PC-9 (cell line): Measurements from ENCODE around the gene LAPTM5. TPM values are rescaled to one million over a fixed set of nuclear protein-coding genes. Genes with fewer than 3 reads are reported as not detected.

Experiments
- Bru-seq: library from RNA; stranded (reverse); fragments of 400-500 nt; gene quantifications from one replicate; lab custom pipeline; 2021; lab: Mats Ljungman, UMichigan
- BruChase-seq, 2 experiments: library from RNA; stranded (reverse); fragments of 400-500 nt; gene quantifications; one replicate each; lab custom pipeline; 2021; lab: Mats Ljungman, UMichigan
- BruUV-seq: library from RNA; stranded (reverse); fragments of 400-500 nt; replicated peaks from 2 replicates; lab custom pipeline; 2021; lab: Mats Ljungman, UMichigan
- CTCF ChIA-PET: fragments of 300-600 bp; sonication (Branson Sonifier 250); formaldehyde crosslinking; loops from one replicate; lab custom pipeline; 2022; ENCODE audit warnings: antibody characterized with exemption; lab: Charles Lee
- POLR2A ChIA-PET: fragments of 300-600 bp; sonication (Branson Sonifier 250); formaldehyde crosslinking; loops from one replicate; lab custom pipeline; 2022; ENCODE audit warnings: antibody characterized with exemption; ENCODE audit not compliant: unreplicated experiment; lab: Charles Lee
- DNase-seq, 2 experiments: peaks; one replicate each; pipeline versions ENCODE4 v3.0.0 to v3.0.0-alpha.2; 2015 to 2022; ENCODE audit warnings: mixed read lengths in 1 of 2
- H2AFZ ChIP-seq: fragments of 200-600 bp; sonication (generic); 2 replicates; pipeline ENCODE4 v1.8.1; 2017; ENCODE audit warnings: antibody characterized with exemption
- H3F3A ChIP-seq: fragments of 200-600 bp; sonication (generic); 2 replicates; pipeline ENCODE4 v1.8.1; 2017; ENCODE audit warnings: antibody characterized with exemption, mild to moderate bottlenecking, low read depth; ENCODE audit not compliant: insufficient read depth
- H3K27ac ChIP-seq: fragments of 200-600 bp; sonication (generic); 2 replicates; pipeline ENCODE4 v1.6.1; 2016; ENCODE audit warnings: mixed run types
- H3K27me3 ChIP-seq: fragments of 200-600 bp; sonication (generic); 2 replicates; pipeline ENCODE4 v1.6.1; 2016; ENCODE audit warnings: low read depth, mixed run types; ENCODE audit not compliant: insufficient read depth
- H3K36me3 ChIP-seq: fragments of 200-600 bp; sonication (generic); 2 replicates; pipeline ENCODE4 v1.6.1; 2016; ENCODE audit warnings: low read depth, mixed run types
- H3K4me1 ChIP-seq: fragments of 200-600 bp; sonication (generic); replicated peaks from 2 replicates; pipeline ENCODE4 v1.6.1; 2016; ENCODE audit warnings: mixed run types; ENCODE audit not compliant: insufficient read depth
- H3K4me2 ChIP-seq: fragments of 200-600 bp; sonication (generic); 2 replicates; pipeline ENCODE4 v1.6.1; 2017; ENCODE audit warnings: mixed run types
- H3K4me3 ChIP-seq: fragments of 200-600 bp; sonication (generic); 2 replicates; pipeline ENCODE4 v1.6.1; 2016; ENCODE audit warnings: mixed run types
- H3K79me2 ChIP-seq: fragments of 200-600 bp; sonication (generic); 2 replicates; pipeline ENCODE4 v1.6.1; 2017; ENCODE audit warnings: low read depth, mixed run types
- H3K9me2 ChIP-seq: fragments of 200-600 bp; sonication (generic); 2 replicates; pipeline ENCODE4 v1.8.1; 2017; ENCODE audit warnings: mild to moderate bottlenecking; ENCODE audit not compliant: insufficient read depth
- H3K9me3 ChIP-seq: fragments of 200-600 bp; sonication (generic); 2 replicates; pipeline ENCODE4 v1.8.1; 2016; ENCODE audit warnings: low read depth; ENCODE audit not compliant: insufficient read depth
- H4K20me1 ChIP-seq: fragments of 200-600 bp; sonication (generic); 2 replicates; pipeline ENCODE4 v1.8.1; 2017; ENCODE audit not compliant: insufficient read depth
- EZH2 ChIP-seq: fragments of 200-600 bp; sonication (generic); IDR thresholded peaks from 2 replicates; pipeline ENCODE4 v1.8.0; 2017; ENCODE audit warnings: antibody characterized with exemption, low read depth
- intact Hi-C: fragments of 100-400 bp; cut with micrococcal nuclease; formaldehyde crosslinking; loops from one replicate; pipeline ENCODE4 v1.10.0; 2022; ENCODE audit not compliant: unreplicated experiment
- long read RNA-seq: library from polyadenylated mRNA; stranded (forward); transcript quantifications from one replicate; pipeline ENCODE4 v2.0.0, GENCODE V29; 2022
- total RNA-seq: library from RNA; stranded (reverse); gene quantifications from 2 replicates; pipeline ENCODE4 v1.2.3, GENCODE V29; 2021
- TF ChIP-seq, protein P1 (sequence below): fragments of 200-600 bp; sonication (generic); conservative IDR thresholded peaks from 2 replicates; pipeline ENCODE4 v1.6.1; 2017; ENCODE audit warnings: mixed run types, antibody characterized with exemption, mild to moderate bottlenecking, moderate library complexity

Gene LAPTM5, protein sequence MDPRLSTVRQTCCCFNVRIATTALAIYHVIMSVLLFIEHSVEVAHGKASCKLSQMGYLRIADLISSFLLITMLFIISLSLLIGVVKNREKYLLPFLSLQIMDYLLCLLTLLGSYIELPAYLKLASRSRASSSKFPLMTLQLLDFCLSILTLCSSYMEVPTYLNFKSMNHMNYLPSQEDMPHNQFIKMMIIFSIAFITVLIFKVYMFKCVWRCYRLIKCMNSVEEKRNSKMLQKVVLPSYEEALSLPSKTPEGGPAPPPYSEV
- total RNA-seq: 4.0 and 5.0 TPM in 2 replicates
- Bru-seq, nascent RNA: percentile 27 among the genes with signal in this experiment
- percentile 14 among the genes with signal in this experiment for BruChase-seq, experiment 1, labeled RNA remaining after a 2-hour chase
- BruChase-seq, experiment 2, labeled RNA remaining after a 6-hour chase: percentile 35 among the genes with signal in this experiment
- long read RNA-seq, transcript LAPTM5-201 (8 exons, 2,223 nt): major isoform, 7 of 14 reads
- long read RNA-seq, partial matches to known transcripts: 0 of 14 reads
- long read RNA-seq, other reads (novel, unspliced or antisense): 7 of 14 reads

DNA sequence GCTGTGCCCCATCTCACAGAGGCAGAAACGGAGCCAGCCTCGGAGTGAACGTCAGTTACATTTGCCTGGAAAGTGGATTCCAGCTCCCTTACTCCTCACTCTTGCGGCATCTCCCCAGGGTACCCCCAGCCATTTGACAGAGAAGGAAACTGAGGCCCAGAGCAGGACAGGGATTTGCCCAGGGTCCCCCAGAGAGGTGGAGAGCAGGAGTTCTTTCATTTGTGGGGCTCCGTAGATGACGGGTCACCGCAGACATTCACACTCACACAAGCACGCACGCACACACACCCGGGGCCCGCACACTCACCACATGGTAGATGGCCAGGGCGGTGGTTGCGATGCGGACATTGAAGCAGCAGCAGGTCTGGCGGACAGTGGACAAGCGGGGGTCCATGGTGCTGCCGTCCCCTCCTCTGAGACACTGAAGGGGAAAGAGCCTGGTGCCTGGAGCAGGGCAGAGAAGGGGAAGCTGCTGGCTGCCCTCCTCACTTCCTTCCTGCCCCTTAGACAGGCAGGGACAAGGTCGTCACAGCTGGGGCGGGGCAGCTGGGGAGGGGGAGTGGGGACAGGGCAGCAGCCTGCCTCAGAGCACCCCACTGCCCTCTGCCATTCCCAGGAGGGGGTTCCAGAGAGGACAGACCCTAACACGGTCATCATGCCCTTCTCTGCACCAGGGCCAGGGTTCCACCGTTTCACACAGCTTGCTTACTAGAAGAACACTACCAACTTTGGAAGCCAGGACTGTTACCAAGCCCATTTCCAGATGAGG lies at the start of gene LAPTM5:
TSS of gene LAPTM5 (minus strand) at position 423 of the 769 bp plus-strand sequence. CDS start at position 394, 29 bp downstream.
- Histone ChIP-seq H3F3A (peaks cover 31% of the 10 kb centered on the region), H3K27me3 (no peaks in the 10 kb centered on the region), H3K4me3 (peak within 1 kb of the TSS; percentile 40; the same call in 1 of the 2 replicates), H3K4me1 (peaks cover 56% of the 10 kb centered on the region), H3K79me2 (no peaks in the 10 kb centered on the region), H4K20me1 (no peaks in the 10 kb centered on the region), H3K9me3 (no peaks in the 10 kb centered on the region), H3K27ac (peak within 1 kb of the TSS; percentile 75), H3K4me2 (peak within 1 kb of the TSS; percentile 69), H2AFZ (peak within 1 kb of the TSS; percentile 77), H3K9me2 (no peaks in the 10 kb centered on the region), H3K36me3 (no peaks in the 10 kb centered on the region)
- POLR2A ChIA-PET: interaction anchor here (0.7 kb wide), 1 partner anchor 14 kb away, joined by 8 read pairs; no protein-coding TSS in a partner anchor
- CTCF ChIA-PET: interaction anchor here (1.2 kb wide), 1 partner anchor 39 kb away, joined by 5 read pairs; no protein-coding TSS in a partner anchor
- no peak for TF ChIP-seq EZH2
- TF ChIP-seq, protein P1, sequence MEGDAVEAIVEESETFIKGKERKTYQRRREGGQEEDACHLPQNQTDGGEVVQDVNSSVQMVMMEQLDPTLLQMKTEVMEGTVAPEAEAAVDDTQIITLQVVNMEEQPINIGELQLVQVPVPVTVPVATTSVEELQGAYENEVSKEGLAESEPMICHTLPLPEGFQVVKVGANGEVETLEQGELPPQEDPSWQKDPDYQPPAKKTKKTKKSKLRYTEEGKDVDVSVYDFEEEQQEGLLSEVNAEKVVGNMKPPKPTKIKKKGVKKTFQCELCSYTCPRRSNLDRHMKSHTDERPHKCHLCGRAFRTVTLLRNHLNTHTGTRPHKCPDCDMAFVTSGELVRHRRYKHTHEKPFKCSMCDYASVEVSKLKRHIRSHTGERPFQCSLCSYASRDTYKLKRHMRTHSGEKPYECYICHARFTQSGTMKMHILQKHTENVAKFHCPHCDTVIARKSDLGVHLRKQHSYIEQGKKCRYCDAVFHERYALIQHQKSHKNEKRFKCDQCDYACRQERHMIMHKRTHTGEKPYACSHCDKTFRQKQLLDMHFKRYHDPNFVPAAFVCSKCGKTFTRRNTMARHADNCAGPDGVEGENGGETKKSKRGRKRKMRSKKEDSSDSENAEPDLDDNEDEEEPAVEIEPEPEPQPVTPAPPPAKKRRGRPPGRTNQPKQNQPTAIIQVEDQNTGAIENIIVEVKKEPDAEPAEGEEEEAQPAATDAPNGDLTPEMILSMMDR: no peak
- intact Hi-C loops: loop anchor here (2.0 kb wide), 1 partner anchor 39 kb away; no protein-coding TSS in a partner anchor
- BruUV-seq: TSS peak; percentile 92
- DNase-seq: no peak

DNA sequence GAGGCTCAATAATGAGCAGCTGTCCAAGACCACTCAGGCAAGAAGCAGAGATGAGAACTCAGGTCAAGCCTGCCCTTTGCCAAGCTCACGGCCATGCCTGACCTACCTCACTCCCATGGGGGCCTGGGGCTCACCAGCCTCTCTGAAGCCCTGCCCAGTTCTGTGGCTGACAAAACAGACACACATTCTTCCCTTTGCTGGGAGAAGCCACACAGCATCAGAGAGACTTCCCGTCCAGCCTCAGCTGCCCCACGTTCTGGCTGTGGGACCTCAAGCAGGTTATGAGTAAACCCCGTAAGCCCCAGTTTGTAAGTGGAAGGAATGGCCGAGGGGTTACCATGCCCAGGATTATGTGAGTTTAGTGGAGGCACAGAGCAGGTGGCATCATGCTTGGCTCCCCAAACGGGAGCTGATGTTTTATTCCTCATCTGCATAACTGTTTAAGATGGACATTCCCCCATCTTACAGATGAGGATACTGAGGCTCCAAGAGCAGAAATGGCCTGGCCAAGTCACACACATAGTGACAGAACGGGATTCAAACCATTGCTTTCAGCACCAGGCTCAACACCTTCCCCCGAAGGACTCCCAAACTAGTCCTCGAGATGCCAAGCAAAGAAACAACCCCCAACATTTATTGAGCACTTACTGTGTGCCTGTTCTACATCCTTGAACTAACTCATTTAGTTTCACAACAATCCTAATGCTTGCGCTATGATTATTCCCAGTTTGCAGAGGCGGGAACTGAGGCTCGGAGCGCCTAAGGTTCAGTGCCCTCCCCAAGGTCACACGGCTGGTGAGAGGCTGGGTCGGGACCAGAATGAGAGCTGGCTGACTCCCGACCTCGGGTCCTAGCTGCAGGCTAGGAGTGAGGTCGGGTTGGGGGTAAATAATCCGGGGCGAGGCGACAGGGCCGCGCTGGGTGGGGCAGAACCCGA lies 49.1 kb upstream of the LAPTM5 start:
- DNase-seq: no peak
- H3K9me2 ChIP-seq: no peaks in the 10 kb centered on the region
- ChIA-PET POLR2A (no interaction called here), CTCF (no interaction called here)
- H3F3A ChIP-seq: no peaks in the 10 kb centered on the region
- H3K4me3 ChIP-seq: no peak overlapping the region
- H4K20me1 ChIP-seq: no peaks in the 10 kb centered on the region
- no peak overlapping the region for H3K4me2 ChIP-seq
- H3K27ac ChIP-seq: no peak overlapping the region
- intact Hi-C loops: no loop called here
- TF ChIP-seq EZH2: no peak
- TF ChIP-seq, protein P1: no peak
- no TSS peak for BruUV-seq
- H3K36me3 ChIP-seq: no peaks in the 10 kb centered on the region
- peaks cover 8% of the 10 kb centered on the region for H3K4me1 ChIP-seq
- no peak overlapping the region for H2AFZ ChIP-seq
- no peaks in the 10 kb centered on the region for H3K9me3 ChIP-seq
- peaks cover 6% of the 10 kb centered on the region; the same call in 1 of the 2 replicates for H3K27me3 ChIP-seq
- H3K79me2 ChIP-seq: no peaks in the 10 kb centered on the region
